AG09309 (cell line): ENCODE results near the gene BAAT.

ENCODE experiments used
- DNase-seq: peaks from one replicate; pipeline ENCODE4 v3.0.0-alpha.2; 2010; ENCODE audit warnings: low read depth
- H3K4me3 ChIP-seq: 2 replicates; pipeline ENCODE4 v1.5.1; 2011; ENCODE audit warnings: mild to moderate bottlenecking, low read depth, low read length, moderate library complexity; ENCODE audit not compliant: control insufficient read depth
- CTCF ChIP-seq: IDR thresholded peaks from 2 replicates; pipeline ENCODE4 v1.5.1; 2011; ENCODE audit warnings: mild to moderate bottlenecking, low read depth, low read length, inconsistent platforms; ENCODE audit not compliant: insufficient read depth, control insufficient read depth; ENCODE audit errors: missing control alignments

Gene BAAT

GRCh38 chr9:101366038-101366756, 18.6 kb downstream of the BAAT start:
- no peak for TF ChIP-seq CTCF
- no peak overlapping the region for H3K4me3 ChIP-seq
- DNase-seq = peak; percentile 11

DNA sequence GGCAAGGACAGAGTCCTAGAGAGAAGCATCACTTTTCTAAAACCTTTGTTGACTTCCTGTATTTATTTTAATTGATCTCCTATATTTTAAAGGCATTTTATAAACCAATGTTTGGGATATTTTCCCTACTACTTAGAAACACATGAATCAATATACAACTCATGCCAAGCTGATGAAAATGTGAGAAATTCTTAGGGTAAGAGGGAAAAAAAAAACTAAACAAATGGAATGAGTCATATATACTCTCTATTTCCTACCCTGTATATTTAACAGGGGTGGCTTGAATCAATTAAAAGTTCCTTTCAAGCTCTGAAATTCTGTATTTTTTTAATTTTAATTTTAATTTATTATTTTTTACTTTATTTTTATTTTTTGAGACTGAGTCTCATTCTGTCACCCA, 19.6 kb downstream of the BAAT start:
- DNase-seq = peak; percentile 18
- TF ChIP-seq CTCF = no peak

GRCh38 chr9:101362450-101362849, 22.4 kb downstream of the BAAT start:
- H3K4me3 ChIP-seq = no peak overlapping the region
- TF ChIP-seq CTCF = no peak

More for the DNA sequence above, 19.6 kb downstream of the BAAT start:
- no peak overlapping the region for H3K4me3 ChIP-seq

DNA sequence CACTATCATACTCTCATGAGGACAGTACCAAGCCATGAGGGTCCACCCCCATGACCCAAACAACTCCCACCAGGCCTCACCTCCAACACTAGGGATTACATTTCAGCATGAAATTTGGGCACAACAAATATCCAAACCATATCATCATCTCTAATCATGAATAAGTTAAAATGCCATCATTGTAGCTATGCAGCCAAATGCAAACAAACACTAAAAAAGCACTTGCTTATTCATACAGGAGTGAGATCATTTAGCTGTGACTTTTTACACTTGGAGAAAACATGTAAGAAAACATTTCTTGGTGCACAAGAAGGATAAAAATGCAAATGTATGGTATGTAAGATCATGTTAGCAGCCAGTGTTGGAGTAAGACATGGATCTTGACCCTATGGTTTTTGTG, 24.2 kb downstream of the BAAT start:
- no peak for DNase-seq
- H3K4me3 ChIP-seq = no peak overlapping the region
- no peak for TF ChIP-seq CTCF

More at GRCh38 chr9:101362450-101362849, 22.4 kb downstream of the BAAT start:
- DNase-seq = no peak

DNA sequence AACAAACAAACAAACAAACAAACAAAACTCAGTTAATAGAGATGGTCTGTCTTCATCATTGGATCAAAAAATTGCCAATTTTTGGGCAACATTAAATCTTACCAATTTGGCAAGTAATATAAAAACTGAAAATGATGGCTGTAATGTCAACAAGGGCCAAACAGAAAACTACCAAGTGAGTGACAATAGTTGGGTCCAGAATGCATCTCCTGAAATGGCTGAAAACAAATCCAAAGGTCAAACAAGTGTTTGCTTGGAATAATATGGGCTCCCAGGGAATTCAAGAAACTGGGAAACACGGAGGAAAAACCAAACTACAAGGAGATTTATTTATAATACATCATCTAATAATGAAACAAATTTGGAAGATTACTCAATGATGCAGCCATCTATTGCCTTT, 25.1 kb downstream of the BAAT start:
- H3K4me3 ChIP-seq = no peak overlapping the region
- TF ChIP-seq CTCF = no peak
- no peak for DNase-seq

DNA sequence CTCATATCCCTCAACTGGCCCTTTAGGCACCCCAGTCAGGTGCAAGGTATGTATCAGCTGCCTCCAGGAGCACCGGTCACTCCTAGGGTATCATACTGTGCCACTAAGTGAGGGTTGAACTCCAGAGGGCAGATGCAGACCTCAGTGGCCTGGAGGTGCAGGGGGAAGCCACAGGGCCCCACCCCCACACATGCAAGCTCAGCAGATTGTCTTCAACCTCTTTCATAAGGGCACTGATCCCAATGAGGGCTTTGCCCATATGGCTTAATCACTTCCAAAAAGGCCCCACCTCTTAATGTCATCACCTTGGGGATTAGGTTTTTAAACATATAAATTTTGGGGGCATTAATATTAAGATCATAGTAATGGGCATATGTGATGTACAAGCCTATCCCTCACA, 28.2 kb downstream of the BAAT start:
- no peak overlapping the region for H3K4me3 ChIP-seq
- DNase-seq = no peak
- TF ChIP-seq CTCF = no peak
